SU-DHL-6 (cell line): ENCODE data around the gene MEX3A.

Experiments
- H2AFZ ChIP-seq: fragments of 200-600 bp; sonication (generic); 2 replicates; pipeline ENCODE4 v1.6.1; 2014; ENCODE audit warnings: low read depth, mild to moderate bottlenecking, moderate library complexity, mixed read lengths, antibody characterized with exemption, low read length; ENCODE audit not compliant: severe bottlenecking
- H3F3A ChIP-seq: fragments of 200-600 bp; shearing (Covaris generic); 2 replicates; pipeline ENCODE4 v1.6.0; 2016; ENCODE audit warnings: antibody characterized with exemption, mild to moderate bottlenecking; ENCODE audit not compliant: insufficient read depth
- H3K27ac ChIP-seq: fragments of 200-600 bp; sonication (generic); 2 replicates; pipeline ENCODE4 v1.5.1; 2016; ENCODE audit warnings: low read depth, mild to moderate bottlenecking, low read length, moderate library complexity, mixed read lengths
- H3K27me3 ChIP-seq: fragments of 200-600 bp; sonication (generic), shearing (Covaris generic); 2 replicates; pipeline ENCODE4 v1.6.0; 2014; ENCODE audit warnings: mild to moderate bottlenecking, low read length
- H3K36me3 ChIP-seq: fragments of 200-600 bp; sonication (generic); 2 replicates; pipeline ENCODE4 v1.6.1; 2014; ENCODE audit warnings: mild to moderate bottlenecking, low read length, mixed read lengths
- H3K4me2 ChIP-seq: fragments of 300-600, 200-600 bp; shearing (Covaris generic), sonication (generic); 2 replicates; pipeline ENCODE4 v1.6.0; 2014; ENCODE audit warnings: low read length, low read depth, mild to moderate bottlenecking; ENCODE audit not compliant: poor library complexity, severe bottlenecking
- H3K4me3 ChIP-seq: fragments of 200-600 bp; sonication (generic); 2 replicates; pipeline ENCODE4 v1.5.1; 2014; ENCODE audit warnings: antibody characterized with exemption, low read length, mild to moderate bottlenecking, mixed read lengths; ENCODE audit not compliant: insufficient read depth, poor library complexity, severe bottlenecking
- H3K79me2 ChIP-seq: fragments of 200-600 bp; sonication (generic); 2 replicates; pipeline ENCODE4 v1.6.1; 2014; ENCODE audit warnings: mild to moderate bottlenecking, low read length, moderate library complexity; ENCODE audit not compliant: insufficient read depth
- H3K9ac ChIP-seq: fragments of 200-600 bp; sonication (generic); 2 replicates; pipeline ENCODE4 v1.7.0; 2014; ENCODE audit warnings: mild to moderate bottlenecking, low read length
- H3K9me2 ChIP-seq: fragments of 200-600 bp; sonication (generic); replicated peaks from 2 replicates; pipeline ENCODE4 v1.6.1; 2014; ENCODE audit warnings: low read length; ENCODE audit not compliant: insufficient read depth
- H3K9me3 ChIP-seq: fragments of 200-600 bp; sonication (generic); 2 replicates; pipeline ENCODE4 v1.6.1; 2014; ENCODE audit warnings: low read length, mixed read lengths; ENCODE audit not compliant: insufficient read depth
- H4K20me1 ChIP-seq: fragments of 200-600 bp; sonication (generic); 2 replicates; pipeline ENCODE4 v1.6.1; 2014; ENCODE audit warnings: low read depth, mild to moderate bottlenecking, antibody characterized with exemption, low read length, moderate library complexity, mixed read lengths
- CTCF ChIP-seq: fragments of 200-600 bp; sonication (generic); IDR thresholded peaks from one replicate; pipeline ENCODE4 v1.5.1; 2017; ENCODE audit warnings: antibody characterized with exemption, mild to moderate bottlenecking, low read length, moderate library complexity; ENCODE audit not compliant: insufficient read depth, poor library complexity, severe bottlenecking
- EZH2phosphoT487 ChIP-seq: fragments of 200-600 bp; sonication (generic), shearing (Covaris generic); conservative IDR thresholded peaks from 2 replicates; pipeline ENCODE4 v1.6.1; 2018; ENCODE audit warnings: mild to moderate bottlenecking, antibody characterized with exemption, low read length, moderate library complexity, mixed read lengths

MEX3A gene

GRCh38 chr1:156067262-156067661 is 15.0 kb downstream of the MEX3A start:
- Histone ChIP-seq H3K27ac (no peak overlapping the region), H3K4me2 (no peak overlapping the region), H3F3A (no peaks in the 10 kb centered on the region), H3K9me3 (no peaks in the 10 kb centered on the region), H3K36me3 (no peaks in the 10 kb centered on the region), H3K9me2 (no peaks in the 10 kb centered on the region), H3K27me3 (no peaks in the 10 kb centered on the region), H3K79me2 (no peaks in the 10 kb centered on the region), H2AFZ (no peak overlapping the region), H3K9ac (no peak overlapping the region), H4K20me1 (no peaks in the 10 kb centered on the region), H3K4me3 (no peak overlapping the region)
- no peak for TF ChIP-seq CTCF
- no peak for TF ChIP-seq EZH2phosphoT487

- no peak overlapping the region for H3K4me3 ChIP-seq
- no peak overlapping the region for H3K9ac ChIP-seq
- H3K9me3 ChIP-seq: no peaks in the 10 kb centered on the region
- no peaks in the 10 kb centered on the region for H3K27me3 ChIP-seq
- H3K9me2 ChIP-seq: no peaks in the 10 kb centered on the region
- no peak overlapping the region for H2AFZ ChIP-seq
- TF ChIP-seq EZH2phosphoT487: no peak
- no peak for TF ChIP-seq CTCF
- no peaks in the 10 kb centered on the region for H3K36me3 ChIP-seq
- H3K27ac ChIP-seq: no peak overlapping the region
- no peak overlapping the region for H3K4me2 ChIP-seq
- H3F3A ChIP-seq: no peaks in the 10 kb centered on the region
- H3K79me2 ChIP-seq: no peaks in the 10 kb centered on the region
- H4K20me1 ChIP-seq: no peaks in the 10 kb centered on the region
Measured at GRCh38 chr1:156065871-156066270, 16.4 kb downstream of the MEX3A start.

GRCh38 chr1:156065212-156065611 is 17.1 kb downstream of the MEX3A start:
- H3K9ac ChIP-seq: no peak overlapping the region
- H3K4me3 ChIP-seq: no peak overlapping the region
- H4K20me1 ChIP-seq: no peaks in the 10 kb centered on the region
- H3K27ac ChIP-seq: no peak overlapping the region
- no peaks in the 10 kb centered on the region for H3K9me2 ChIP-seq
- TF ChIP-seq EZH2phosphoT487 (no peak), CTCF (no peak)
- no peaks in the 10 kb centered on the region for H3K79me2 ChIP-seq
- H3K9me3 ChIP-seq: no peaks in the 10 kb centered on the region
- H2AFZ ChIP-seq: no peak overlapping the region
- no peaks in the 10 kb centered on the region for H3K36me3 ChIP-seq
- no peaks in the 10 kb centered on the region for H3K27me3 ChIP-seq
- no peak overlapping the region for H3K4me2 ChIP-seq
- H3F3A ChIP-seq: no peaks in the 10 kb centered on the region

GRCh38 chr1:156064615-156065014 is 17.6 kb downstream of the MEX3A start:
- TF ChIP-seq EZH2phosphoT487: no peak
- TF ChIP-seq CTCF: no peak
- Histone ChIP-seq H3K4me2 (no peak overlapping the region), H4K20me1 (no peaks in the 10 kb centered on the region), H2AFZ (no peak overlapping the region), H3K9me3 (no peaks in the 10 kb centered on the region), H3K36me3 (no peaks in the 10 kb centered on the region), H3K4me3 (no peak overlapping the region), H3K27ac (no peak overlapping the region), H3K9me2 (no peaks in the 10 kb centered on the region), H3K27me3 (no peaks in the 10 kb centered on the region), H3K9ac (no peak overlapping the region), H3F3A (no peaks in the 10 kb centered on the region), H3K79me2 (no peaks in the 10 kb centered on the region)
